ENCODE results near the gene PLA2G5.
"Not testable (repeated sequence)": the region's sequence is repeated elsewhere in the genome, so short reads cannot be mapped to it uniquely, and the experiment has no call there.

The PLA2G5 gene

GRCh38 chr1:20123722-20124455 is 53.9 kb downstream of the PLA2G5 start:
- DNase-seq: no peak

- no peak for DNase-seq
These were observed 54.6 kb downstream of the PLA2G5 start for GRCh38 chr1:20124456-20125057.

GRCh38 chr1:20125100-20125499 is 55.1 kb downstream of the PLA2G5 start:
- DNase-seq: no peak

- no peak for DNase-seq
These were observed 56.2 kb downstream of the PLA2G5 start for GRCh38 chr1:20126041-20126805.

- no peak for DNase-seq
These were observed 56.9 kb downstream of the PLA2G5 start for GRCh38 chr1:20126806-20127440.

- DNase-seq: not testable (repeated sequence)
These were observed 60.5 kb downstream of the PLA2G5 start for GRCh38 chr1:20130518-20130917.

- no peak for DNase-seq
These were observed 65.0 kb downstream of the PLA2G5 start for GRCh38 chr1:20134995-20135394.

GRCh38 chr1:20136249-20136648 is 66.3 kb downstream of the PLA2G5 start:
- DNase-seq: no peak

- no peak for DNase-seq
These were observed 67.1 kb downstream of the PLA2G5 start for GRCh38 chr1:20137055-20137454.

GRCh38 chr1:20137604-20138003 is 67.6 kb downstream of the PLA2G5 start:
- no peak for DNase-seq

GRCh38 chr1:20138346-20138745 is 68.4 kb downstream of the PLA2G5 start:
- DNase-seq: no peak

- no peak for DNase-seq
These were observed 69.1 kb downstream of the PLA2G5 start, which contains the start of gene PLA2G2F for GRCh38 chr1:20138961-20139550. Gene PLA2G2F, plus strand, starts transcription at chr1:20139323. Its CDS starts 105 bp downstream, at chr1:20139428.

GRCh38 chr1:20139776-20140612 is 70.0 kb downstream of the PLA2G5 start:
- no peak for DNase-seq

GRCh38 chr1:20141001-20141400 is 71.0 kb downstream of the PLA2G5 start:
- DNase-seq: no peak

- DNase-seq: no peak
These were observed 71.5 kb downstream of the PLA2G5 start for GRCh38 chr1:20141466-20141865.
